ENCODE data around the gene ATN1. TPM values are rescaled to one million over a fixed set of nuclear protein-coding genes. Genes with fewer than 3 reads are reported as not detected.

The ATN1 gene
- total RNA-seq, 4 donors from 2014 or later: 41.3 to 136 (median 71.6) TPM

- no peak for TF ChIP-seq CTCF (IDR thresholded peaks at IDR 0.05; ENCODE audit: low read depth)
Measured at GRCh38 chr12:6903722-6904121, 24.0 kb upstream of the ATN1 start.

- no peak for TF ChIP-seq CTCF (IDR thresholded peaks at IDR 0.05; ENCODE audit: low read depth)
Measured at GRCh38 chr12:6904280-6905276, 23.2 kb upstream of the ATN1 start, which contains the start of gene LRRC23. LRRC23 (plus strand) TSS chr12:6904822; CDS start chr12:6905634, 812 bp downstream.

DNA sequence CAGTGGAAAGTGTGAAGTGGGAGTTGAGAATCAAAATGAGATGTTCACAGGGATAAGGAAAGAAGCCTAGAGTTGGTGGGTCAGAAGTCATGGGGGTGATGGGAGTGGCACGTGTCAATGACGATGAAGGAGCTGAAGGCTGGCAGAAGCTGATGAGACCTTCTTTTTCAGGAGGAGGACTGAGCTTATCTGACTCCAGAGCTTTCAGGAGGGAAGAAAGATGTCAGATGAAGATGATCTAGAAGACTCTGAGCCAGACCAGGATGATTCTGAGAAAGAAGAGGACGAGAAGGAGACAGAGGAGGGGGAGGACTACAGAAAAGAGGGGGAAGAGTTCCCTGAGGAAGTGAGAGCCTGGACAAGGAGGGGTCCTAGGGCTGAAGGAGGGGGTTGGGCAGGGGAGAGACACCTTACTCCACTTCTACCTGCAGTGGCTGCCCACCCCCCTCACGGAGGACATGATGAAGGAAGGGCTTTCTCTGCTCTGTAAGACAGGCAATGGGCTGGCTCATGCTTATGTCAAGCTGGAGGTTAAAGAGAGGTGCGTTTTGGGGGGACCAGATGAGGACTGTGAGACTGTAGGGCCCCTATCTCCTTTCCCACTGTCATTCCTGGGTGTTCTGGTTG is 22.2 kb upstream of the ATN1 start:
- TF ChIP-seq CTCF (IDR thresholded peaks at IDR 0.05; ENCODE audit: low read depth): no peak

GRCh38 chr12:6909421-6910145 is 18.2 kb upstream of the ATN1 start:
- TF ChIP-seq CTCF (IDR thresholded peaks at IDR 0.05; ENCODE audit: low read depth): no peak

DNA sequence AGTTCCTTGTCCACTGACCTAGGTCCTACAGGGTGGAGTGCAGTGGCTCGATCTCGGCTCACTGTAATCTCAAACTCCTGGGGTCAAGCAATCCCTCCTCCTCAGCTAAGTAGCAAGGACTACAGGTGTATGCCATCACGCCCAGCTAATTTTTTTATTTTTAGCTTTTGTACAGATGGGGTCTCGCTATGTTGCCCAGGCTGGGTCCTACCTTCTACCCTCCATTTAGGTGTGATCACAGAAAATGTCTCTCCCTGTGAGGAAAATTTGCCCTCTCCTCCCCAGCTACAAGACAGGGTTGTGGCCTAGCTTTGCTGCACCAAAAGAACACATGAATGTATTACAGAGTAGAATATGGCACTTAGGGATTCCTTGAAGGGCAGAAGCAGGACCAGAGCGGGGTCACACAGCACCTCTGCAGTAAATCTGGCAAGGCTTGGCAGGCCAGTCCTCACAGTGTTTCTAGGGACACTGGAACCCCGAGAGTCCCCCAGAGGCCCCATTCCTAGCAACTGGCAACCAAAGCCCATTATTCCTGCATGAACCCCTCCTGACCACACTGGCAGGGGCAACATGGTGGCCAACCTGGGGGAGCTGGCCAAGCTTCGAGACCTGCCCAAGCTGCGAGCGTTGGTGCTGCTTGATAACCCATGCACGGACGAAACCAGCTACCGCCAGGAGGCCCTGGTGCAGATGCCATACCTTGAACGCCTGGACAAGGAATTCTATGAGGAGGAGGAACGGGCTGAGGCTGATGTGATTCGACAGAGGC is 15.4 kb upstream of the ATN1 start:
- TF ChIP-seq CTCF (IDR thresholded peaks at IDR 0.05; ENCODE audit: low read depth): no peak

DNA sequence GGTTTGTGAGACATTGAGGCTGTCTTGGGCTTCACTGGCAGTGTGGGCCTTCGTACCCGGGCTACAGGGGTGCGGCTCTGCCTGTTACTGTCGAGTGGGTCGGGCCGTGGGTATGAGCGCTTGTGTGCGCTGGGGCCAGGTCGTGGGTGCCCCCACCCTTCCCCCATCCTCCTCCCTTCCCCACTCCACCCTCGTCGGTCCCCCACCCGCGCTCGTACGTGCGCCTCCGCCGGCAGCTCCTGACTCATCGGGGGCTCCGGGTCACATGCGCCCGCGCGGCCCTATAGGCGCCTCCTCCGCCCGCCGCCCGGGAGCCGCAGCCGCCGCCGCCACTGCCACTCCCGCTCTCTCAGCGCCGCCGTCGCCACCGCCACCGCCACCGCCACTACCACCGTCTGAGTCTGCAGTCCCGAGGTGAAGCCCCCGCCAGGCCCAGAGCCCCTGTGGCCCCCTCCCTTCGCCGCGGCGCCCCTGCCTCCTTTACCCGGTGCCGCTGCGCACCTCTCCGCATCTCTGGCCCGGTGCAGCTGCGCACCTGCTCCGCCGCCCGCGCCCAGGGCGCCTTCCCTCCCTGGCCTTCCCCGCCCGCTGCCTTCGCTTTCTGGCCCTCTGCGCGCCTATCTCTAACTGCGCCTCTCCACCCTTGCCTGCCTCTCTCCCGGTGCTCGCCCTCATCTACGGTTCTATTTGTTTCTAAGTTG is 13.4 kb upstream of the ATN1 start, which contains the start of gene ENO2:
Gene ENO2 (plus strand): TSS at position 335 of the 701 bp plus-strand sequence. CDS start 1,253 bp downstream, outside the sequence.
- no peak for TF ChIP-seq CTCF (IDR thresholded peaks at IDR 0.05; ENCODE audit: low read depth)

All from subcutaneous adipose tissue (tissue), 4 donors.